GM21529 (cell line): ENCODE data around the gene NPC2.

Source experiments
- ATAC-seq: cut with Tn5 transposase; IDR thresholded peaks from one replicate; pipeline ENCODE4 v1.9.1; 2021; ENCODE audit not compliant: unreplicated experiment

The NPC2 gene

DNA sequence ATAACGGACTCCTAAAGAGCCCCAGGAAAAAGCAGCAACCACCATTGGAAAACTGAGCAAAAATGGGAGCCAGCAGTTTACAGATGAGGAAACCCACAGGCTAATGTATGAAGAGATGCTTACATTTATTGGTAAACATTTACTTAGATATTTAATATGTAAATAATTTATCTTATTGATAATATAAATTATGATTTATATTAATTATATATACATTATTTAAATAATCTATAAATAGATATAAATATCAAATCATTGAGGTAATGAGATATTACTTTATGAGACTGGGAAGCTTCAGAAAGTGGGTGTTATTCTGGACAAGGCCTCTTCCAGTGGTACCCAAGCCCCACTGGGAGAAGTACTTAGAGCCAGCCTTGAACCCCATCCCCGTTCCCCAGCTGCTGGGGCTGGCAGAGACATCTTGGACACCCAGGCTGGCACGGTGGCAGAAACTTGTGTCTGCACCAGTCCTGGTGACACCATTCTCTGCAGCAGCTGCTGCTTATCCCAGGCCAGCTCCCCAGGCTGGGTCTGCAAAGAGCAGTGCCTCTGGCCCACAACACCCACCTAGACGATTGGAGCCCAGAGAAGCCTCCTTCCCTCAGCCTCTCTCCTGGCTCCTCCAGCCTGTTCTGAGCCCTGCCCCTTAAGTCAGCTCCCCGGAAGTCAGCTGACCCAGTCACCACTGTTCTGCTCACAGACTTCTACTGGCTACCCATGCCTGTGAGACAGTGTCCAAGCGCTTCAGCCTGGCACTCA, 26.4 kb upstream of the NPC2 start:
- ATAC-seq, result no peak

DNA sequence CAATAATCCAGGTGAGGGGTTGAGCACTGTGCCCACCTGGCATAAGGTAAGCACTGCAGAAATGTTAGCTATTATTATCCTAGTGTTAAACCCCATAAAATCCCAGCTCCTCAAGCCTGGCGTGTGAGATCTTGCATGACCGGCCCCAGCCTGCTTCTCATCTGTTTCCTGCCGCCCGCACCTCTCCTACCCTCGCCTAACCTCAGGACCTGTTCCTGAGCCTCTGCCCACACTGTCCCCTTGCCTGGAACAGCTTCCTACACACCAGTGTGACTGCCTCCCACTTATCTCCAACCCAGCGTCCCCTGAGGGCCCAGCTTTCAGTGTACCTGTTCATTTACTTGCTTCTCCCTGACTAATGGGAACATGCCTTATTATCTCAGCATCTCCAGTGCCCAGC, 25.1 kb upstream of the NPC2 start:
- no peak for ATAC-seq

DNA sequence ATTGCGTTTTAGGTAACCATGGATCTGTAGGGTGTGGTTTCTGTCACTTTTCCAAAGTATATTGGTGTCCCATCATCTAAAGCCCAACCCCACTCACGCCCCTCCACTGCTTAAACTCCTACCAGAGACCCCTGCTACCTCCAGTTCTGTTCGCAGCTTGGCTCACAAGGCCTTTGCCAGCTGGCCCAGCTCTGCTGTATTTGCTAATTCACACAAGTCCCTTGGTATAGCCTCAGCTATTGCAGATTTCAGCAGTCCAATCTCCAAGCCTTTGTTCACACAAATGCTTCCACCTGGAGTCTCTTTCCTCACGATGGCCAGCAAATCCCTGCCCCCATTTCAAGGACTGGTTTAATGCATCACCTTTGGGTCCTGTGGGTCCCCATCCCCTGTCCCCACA, 24.6 kb upstream of the NPC2 start:
- no peak for ATAC-seq

DNA sequence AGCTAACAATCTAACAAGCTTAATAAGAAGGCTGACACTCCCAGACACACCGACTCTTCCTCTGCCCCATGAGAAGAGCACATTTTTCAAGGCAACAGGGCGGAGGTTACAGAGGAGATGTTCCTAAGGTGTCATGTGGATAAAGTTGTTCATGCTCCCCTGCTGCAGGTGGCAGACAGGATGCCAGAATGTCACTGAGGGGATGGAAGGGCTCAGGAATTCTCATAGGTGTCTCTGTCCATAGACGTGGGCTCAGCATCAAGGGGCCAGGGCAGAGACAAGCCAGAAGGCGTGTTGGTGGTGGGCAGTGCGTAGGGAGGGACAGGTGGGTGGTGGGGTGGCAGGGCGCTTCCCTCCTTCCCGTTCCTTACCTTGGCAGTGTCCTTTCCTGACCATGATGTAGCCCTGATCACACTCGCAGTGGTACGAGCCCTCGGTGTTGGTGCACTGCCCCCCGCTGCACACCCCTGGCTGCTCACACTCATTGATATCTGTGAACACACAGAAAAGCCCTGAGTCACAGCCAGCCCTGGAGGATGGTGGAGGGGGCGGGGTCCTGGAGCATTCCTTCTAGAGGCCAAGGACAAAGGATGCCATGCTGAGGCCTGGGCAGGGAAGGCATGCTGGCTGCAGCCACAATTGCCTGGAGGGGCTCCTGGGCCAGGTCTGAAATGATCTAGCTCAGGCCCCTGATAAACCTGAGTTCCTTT, 23.5 kb upstream of the NPC2 start:
- ATAC-seq, result no peak

DNA sequence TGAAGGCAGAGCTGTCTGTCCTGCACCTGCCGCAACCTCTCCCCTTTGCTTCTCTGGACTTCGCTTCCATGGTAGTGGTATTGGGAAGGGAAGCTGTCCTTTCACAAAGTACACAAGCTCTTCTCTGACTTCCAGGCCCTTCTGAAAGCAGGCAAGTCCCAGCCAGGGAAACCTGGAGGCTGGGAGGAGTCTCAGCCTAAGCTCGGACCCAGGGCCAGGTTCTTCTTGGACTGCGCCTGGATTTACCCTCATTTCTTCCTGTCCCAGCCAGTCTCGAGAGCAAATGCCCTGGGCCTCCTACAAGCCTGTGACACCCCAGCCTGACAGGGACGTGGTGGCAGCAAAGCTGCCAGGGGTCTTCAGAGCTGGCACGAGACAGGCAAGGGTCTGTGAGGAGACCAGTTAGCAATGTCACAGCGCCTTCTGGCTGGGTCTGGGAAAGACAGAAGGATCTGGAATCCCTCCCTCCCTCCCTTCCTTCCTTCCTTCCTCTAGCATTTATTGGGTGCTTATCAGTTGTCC, 22.8 kb upstream of the NPC2 start:
- no peak for ATAC-seq

DNA sequence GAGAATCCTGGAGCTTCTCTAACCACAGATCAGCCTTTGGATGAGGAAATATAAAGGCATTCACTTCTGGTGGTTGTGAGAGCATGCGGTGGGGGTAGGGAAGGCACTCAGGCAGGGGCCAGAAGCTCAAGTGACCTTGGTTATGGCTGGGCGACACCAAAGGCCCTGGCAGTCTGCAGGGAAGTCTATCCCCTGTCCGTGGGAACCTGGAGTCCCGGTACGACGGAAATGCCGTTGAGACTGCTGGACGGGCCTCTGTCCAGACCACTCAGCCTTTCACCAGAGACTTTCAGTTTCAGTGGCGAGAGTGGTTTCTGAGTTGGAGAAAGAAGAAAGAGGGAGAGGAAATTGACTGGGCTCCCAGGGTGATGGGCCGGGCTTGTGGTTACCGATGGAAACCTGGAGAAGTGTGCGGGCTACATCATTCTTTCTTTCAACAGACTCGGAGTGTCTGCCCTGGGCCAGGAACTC, 21.4 kb upstream of the NPC2 start:
- no peak for ATAC-seq

DNA sequence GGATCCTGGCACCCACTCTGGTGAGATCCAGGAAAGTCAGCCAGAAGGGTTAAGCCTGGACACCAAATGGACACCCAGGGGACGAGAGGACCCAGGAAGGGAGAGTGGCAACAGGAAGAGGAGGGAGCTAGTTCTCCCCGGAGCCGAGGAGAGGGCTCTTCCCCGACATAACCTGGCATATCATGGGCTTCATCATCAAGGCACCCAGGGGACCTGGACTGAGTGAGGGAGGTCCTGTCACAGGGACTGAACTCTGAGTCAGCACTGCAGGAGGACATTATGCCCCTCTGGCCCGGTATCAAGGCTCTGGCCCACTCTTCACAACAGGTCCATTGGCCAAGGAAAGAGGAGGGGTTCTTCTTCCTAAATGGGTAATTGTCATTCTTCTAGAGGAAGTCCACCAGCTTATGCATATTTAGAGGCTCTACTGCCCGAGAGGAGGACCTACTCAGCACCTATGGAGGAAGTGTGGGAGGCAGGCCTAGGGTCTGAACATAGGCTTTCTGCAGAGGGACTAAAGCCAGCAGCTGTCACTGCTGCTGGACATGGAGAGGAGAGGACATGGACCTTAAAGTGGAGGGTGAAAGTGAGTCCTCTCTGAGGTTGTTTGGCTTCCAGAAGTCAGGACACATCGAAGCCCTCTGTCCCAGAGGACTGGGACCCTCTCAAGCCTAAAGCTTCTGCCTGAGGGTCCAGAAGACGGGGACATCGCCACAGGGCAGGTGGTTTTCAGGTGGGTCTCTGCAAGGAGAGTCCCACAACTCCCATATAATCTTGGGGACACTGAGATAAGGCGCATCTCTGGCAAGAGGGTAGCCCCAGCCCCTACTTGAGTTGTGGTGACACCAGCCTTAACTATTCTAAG, 19.1 kb upstream of the NPC2 start:
- no peak for ATAC-seq

DNA sequence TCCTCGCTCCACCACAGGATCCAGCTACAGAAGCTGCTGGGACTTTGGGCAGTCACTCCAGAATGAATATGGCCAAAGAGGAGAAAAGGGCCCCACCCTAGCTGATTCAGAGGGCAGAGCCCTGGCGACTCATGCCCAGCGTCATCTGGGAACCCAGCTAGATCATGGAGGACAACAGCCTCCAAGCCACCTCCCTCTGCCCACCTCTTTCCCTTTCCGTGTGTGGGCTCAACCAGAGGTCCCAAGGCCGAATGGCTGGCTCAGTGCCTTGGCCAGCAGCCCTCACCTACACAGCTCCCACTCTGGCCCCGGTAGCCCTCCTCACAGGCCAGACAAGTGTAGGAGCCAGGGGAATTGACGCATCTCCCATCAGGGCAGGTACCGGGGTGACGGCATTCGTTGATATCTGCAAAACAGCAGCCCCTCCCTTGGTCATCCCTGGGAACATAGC, 17.9 kb upstream of the NPC2 start:
- no peak for ATAC-seq

DNA sequence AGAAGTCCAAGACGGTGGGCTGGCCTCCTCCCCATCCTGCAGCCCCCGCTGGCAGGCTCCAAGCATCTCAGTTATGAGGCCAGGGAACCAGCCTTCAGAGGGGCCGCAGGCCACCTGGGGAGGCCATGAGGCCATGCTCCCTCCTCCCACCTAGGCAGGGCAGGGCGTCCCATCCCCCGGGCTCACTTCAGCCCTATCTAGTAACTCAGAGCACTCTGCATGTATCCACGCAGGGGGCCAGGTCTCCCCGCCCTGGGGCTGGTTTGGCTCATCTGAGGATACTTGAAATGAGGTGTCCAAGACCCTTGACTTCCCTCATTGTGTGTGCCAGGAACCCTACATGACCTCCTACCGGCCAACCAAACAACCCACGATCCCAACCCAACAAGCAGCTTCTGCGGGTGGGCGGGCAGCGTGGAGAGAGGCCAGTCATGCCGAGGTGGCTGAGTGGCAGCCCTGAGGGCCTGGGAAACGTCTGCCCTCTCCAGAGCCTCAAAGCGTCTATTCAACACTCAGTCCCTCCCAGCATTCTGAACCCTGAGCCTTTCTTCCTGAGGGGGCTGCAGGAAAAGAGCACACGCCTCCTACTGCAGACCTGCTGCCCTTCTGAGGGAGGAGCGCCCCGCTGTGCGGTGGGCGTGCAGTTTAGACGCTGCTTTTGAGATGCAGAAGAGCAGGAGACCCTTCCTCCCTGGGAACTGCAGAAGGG, 17.3 kb upstream of the NPC2 start:
- ATAC-seq, result no peak

DNA sequence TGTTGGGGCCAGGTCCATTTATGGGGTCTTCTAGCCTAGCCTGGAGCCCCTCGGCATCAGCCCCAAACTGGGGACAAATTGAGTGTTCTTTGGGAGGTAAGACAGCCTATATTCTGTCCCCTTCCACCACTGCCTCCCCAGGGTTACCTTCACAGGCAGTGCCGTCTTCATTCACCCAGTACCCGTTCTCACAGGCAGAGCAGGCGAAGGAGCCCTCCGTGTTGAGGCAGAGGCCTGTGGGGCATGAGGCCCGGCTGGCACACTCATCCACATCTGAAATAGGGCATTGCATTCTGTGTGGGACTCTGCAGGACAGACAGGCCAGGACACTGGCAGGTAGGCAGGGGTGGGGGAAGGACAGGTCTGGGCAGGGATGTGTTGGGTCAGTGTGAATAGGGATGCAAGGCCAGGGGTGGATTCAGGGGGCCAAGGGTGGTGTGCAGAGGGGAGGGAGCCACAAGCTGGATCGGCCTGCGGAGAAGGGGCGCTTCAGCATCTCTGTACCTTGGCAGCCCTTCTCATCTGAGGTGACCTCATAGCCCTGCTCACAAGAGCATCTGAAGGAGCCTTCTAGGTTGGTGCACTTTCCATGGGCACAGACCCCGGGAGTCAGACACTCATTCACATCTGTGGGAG, 16.6 kb upstream of the NPC2 start:
- no peak for ATAC-seq

DNA sequence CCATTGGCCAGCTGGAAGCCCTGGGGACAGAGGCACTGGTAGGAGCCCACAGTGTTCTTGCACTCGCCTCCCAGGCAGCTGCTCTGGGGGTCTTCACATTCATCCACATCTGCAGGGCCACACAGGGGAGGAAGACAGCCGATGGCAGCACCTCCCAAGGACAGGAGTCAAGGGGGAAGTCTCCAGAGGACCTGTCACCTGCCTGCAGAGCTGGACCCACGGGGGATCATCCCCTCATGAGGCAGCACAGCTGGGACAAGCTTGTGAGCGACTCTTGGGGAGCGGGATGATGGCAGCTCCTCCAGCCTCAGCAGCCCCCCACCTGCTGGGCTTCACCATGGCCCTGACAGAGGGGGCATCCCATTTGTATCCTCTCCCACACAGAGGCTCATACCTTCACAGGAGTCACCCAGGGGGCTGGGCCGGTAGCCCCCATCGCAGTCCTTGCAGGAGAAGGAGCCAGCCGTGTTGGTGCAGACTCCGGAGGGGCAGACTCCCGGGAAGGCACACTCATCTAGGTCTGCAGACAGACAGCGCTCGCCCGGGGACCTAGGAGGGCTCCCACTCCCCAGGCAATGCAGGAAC, 15.8 kb upstream of the NPC2 start:
- ATAC-seq, result no peak

DNA sequence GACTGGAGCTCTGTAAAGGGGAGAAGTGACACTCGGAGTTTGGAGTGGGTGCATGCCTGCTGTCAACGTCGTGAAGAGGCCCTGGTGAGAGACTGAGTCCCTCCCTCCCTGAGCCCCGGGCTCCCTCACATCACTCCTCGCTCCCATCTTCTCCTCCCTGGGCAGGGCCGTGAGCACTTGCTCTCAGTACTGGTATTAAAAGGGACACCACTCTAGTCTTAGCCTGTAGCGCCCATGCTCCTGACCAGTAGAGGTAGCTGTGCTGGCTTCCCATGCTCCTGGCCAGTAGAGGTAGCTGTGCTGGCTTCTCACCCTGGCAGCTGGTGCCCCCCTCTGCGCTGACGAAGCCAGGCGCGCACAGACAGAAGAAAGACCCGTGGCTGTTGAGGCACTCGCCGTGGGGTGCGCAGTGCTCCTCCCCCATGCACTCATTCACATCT, 15.2 kb upstream of the NPC2 start:
- no peak for ATAC-seq

DNA sequence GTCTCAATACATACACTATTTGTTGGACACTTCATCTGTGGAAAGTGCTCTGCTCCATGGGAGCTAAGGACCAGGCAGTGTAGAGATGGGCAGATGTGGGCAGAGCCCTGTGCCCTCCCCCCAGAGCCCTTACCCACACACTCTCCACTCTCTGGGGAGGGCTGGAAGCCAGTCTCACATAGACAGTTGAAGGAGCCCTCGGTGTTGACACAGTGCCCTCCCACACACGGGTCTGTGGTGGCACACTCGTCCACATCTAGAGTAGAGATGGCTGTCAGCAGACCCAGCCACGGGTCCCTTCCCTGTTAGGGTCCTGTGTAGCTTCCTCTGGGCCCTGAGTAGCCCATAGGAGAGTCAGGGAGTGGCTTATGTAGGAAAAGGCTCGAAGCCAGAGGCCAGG, 14.7 kb upstream of the NPC2 start:
- no peak for ATAC-seq

DNA sequence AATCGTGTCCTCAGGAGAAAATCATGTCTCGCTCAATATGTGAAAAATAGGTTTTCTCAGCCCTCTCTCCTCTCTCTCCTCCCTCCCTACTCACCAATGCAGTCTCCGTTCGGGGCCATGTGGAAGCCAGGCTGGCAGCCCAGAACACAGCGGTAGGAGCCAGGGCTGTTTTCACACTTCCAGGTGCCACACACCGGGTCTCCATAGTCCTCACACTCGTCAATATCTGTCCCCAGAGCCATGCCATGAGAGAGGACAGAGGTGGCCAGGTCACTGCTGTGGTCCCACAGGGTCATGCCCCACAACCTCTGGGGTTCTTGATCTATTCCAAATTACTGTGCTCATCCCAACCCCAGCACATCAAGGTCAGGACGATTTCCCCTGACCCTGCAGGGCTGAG, 14.0 kb upstream of the NPC2 start:
- ATAC-seq, result no peak

DNA sequence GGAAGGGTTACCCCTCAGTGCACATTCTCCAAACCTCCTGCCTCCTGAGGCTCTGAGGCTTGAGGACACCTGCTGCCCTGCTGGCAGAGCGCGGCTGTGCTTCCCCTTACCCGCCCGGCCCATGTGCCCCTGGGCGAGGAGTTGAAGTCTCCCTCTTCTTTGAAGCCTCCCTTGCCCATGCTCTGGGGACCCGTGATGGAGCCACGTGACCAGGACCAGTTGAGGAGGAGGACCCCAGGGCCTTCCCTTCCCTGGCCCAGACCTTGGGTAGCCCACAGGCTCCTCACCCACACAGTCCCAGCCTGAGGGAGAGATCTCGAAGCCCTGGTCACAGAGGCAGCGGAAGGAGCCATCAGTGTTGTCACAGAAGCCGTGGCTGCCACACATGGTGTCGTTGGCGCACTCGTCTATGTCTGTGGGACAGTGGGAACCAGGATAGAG, 13.3 kb upstream of the NPC2 start:
- no peak for ATAC-seq

DNA sequence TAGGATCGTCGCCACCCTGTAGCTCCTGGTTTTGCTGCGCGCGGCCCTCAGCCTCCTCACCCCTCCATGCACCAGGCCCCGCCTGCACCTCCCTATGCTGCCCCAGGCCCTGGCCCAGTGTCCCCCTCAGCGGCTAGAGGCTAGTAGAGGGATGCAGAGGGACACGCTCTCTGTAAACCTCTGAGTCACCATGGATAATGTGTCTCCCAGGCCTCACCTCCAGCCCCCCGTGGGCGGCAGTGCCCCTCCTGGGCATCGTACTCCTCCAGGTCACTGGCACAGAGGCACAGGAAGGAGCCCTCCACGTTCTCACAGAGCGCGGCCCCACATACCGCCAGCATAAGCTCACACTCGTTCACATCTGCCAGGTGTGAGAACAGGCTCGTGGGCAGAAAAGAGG, 12.7 kb upstream of the NPC2 start:
- no peak for ATAC-seq

DNA sequence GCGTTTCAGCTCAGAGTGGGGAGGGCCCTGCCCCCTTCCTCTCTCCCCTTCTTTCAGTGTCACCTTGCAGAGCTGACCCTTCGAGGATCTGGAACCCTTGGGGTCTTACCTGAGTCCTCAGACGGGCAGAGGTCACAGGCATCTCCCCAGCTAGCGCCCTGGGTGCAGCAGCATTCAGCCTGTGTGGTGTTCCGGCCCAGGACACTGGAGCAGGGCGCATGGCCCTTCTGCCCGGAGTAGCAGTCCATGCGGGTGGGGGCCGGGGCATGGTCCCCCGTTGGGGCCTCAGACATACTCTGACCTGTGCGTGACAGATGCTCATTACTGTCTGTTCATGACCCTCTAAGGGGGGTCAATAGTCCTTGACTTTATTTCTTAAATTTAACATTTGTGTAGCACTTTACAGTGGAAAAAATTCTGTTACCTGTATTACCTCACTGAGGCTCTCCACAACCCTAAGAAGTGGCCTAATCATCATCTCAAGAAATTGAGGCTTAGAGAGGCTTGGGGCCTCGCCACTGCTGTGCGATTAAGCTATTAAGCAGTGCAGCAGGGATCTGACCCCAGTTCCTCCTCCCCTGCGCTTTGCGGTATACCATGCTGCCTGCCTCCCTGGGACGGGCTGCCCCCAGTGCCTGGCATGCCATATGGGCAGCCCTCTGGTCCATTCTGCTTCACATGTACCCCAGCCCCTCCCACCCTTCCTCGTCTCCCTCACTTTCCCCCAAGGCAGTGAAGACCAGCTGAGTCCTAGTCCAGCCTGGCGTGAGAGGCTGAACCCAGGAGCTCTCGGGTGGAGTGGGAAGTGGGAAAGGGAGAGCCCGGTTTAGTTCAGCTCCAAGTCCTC, 12.0 kb upstream of the NPC2 start:
- no peak for ATAC-seq

DNA sequence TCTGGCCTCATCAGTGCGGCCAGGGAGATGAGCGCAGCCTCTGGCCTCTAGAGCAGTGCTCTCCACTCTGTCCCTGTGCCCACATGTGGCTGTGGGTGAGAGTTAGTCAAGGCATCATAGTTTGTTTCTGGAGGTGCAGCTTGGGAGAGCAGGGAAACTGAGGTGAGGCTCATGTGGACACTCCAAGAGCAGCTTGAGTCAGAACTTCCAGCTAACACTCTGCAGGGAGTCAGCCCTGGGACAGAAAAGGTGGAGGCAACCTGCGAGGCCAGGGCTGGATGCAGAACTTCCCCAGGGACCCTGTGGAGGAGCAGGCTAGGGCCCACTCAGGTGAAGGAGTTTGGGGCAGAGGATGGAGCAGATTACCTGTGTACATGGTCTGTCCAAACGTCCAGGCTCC, 11.3 kb upstream of the NPC2 start:
- no peak for ATAC-seq

DNA sequence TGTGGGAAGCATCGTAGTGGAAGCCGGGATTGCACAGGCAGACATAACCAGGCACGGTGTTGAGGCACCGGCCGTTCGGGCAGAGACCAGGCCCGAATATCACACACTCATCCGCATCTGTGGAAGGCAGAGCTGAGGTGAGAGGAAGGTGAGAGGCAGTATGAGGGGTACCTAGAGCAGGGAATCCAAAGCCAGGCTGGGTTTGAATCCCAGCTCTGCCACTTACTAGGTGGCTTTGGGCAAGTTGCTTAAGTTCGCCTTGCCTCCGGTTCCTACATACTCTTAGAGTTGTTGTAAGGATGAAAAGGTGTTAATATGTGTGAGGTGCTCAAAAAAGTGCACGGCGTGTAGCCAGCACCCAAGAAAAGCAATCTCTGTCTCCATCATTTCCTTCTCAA, 10.8 kb upstream of the NPC2 start:
- no peak for ATAC-seq
